Esophagus squamous epithelium (tissue), 5 donors: ENCODE measurements around the gene PWP1. TPM values are rescaled to one million over a fixed set of nuclear protein-coding genes. Genes with fewer than 3 reads are reported as not detected.

Experiments
- DNase-seq: peaks from one replicate; lab custom pipeline; 2025; lab: John Stamatoyannopoulos, UW
- H3K27ac ChIP-seq, 4 donors: fragments of 200-600 bp; sonication (generic); one replicate each; pipeline ENCODE4 v1.5.1; 2016 to 2019; ENCODE audit warnings: mild to moderate bottlenecking in 1 of 4
- H3K27me3 ChIP-seq, 4 donors: fragments of 200-600 bp; sonication (generic); 1 replicate in 3 of 4; 2 replicates in 1 of 4; pipeline versions ENCODE4 v1.5.1 to v1.6.0; 2017 to 2021; ENCODE audit warnings: antibody characterized with exemption in 1 of 4
- H3K36me3 ChIP-seq, 3 donors: fragments of 200-600 bp; sonication (generic); one replicate each; pipeline ENCODE4 v1.5.1; 2016 to 2019
- H3K4me1 ChIP-seq, 3 donors: fragments of 200-600 bp; sonication (generic); one replicate each; pipeline ENCODE4 v1.5.1; 2017 to 2019
- H3K4me3 ChIP-seq, 4 donors: fragments of 200-600 bp; sonication (generic); 1 replicate in 3 of 4; 2 replicates in 1 of 4; pipeline ENCODE4 v1.5.1; 2016 to 2019; ENCODE audit warnings: mild to moderate bottlenecking in 2 of 4, moderate library complexity in 1 of 4
- H3K9me3 ChIP-seq, 3 donors: fragments of 200-600 bp; sonication (generic); one replicate each; pipeline ENCODE4 v1.5.1; 2016 to 2019
- POLR2A ChIP-seq, 4 donors: fragments of 450-650 bp; IDR thresholded peaks; one replicate each; pipeline ENCODE4 v1.6.1; 2017; ENCODE audit warnings: antibody characterized with exemption in 4 of 4, mild to moderate bottlenecking in 4 of 4, moderate library complexity in 3 of 4
- WGBS, 2 donors: methylation state at CpG; one replicate each; pipeline ENCODE4 v1.1.5; 2018; 5-methylcytosine and 5-hydroxymethylcytosine counted together
- intact Hi-C: fragments of 100-400 bp; cut with DNase I; formaldehyde crosslinking; loops from one replicate; pipeline ENCODE4 v1.15.0; 2022
- total RNA-seq, 4 donors: library from RNA; depleted of rRNA; stranded (reverse); fragments of >200 nt; gene quantifications; one replicate each; pipeline ENCODE4 v1.1.0, GENCODE V29; 2016
- TF ChIP-seq, protein P1 (sequence below), 6 experiments: fragments of 450-650 bp in 4 of 6; fragments of 200-600 bp in 2 of 6; sonication (generic) in 2 of 6; IDR thresholded peaks; one replicate each; pipeline ENCODE4 v1.5.1; 2016 to 2019; ENCODE audit warnings: antibody characterized with exemption in 6 of 6, mild to moderate bottlenecking in 4 of 6, moderate library complexity in 4 of 6
- donor health status: DM: yes; HTN: yes; CAD: no.

Gene PWP1
- total RNA-seq, 4 donors from 2014 or later: 36.9 to 91.0 (median 48.7) TPM

DNA sequence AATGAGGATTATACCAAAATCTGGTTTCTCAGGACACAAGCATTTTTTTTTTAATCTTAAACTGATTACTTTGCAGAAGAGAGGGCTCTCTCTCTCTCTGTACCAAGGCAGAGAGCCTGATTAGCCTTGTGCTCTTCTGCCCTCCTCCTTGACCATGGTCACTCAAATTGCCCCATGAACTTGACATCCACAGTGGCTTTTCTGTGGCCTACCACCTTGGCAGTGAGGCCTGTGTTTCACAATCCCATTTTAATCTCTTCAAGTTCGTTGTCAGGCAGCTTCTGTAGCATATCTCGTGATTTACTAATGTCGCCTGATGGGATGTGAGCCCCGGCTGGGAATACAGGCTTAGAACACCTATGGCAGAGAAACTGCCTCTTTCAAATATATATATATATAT, 30.7 kb upstream of the PWP1 start:
- H3K27ac ChIP-seq: no peak overlapping the region
- no peak overlapping the region for H3K4me3 ChIP-seq
- 82 to 89% methylated on average over 4 of the region's 4 CpGs for WGBS, 2 donors
- H3K9me3 ChIP-seq: no peaks in the 10 kb centered on the region
- intact Hi-C loops: no loop called here
- H3K4me1 ChIP-seq: no peaks in the 10 kb centered on the region
- H3K27me3 ChIP-seq: no peaks in the 10 kb centered on the region
- peaks cover 0 to 80% (median 6%) of the 10 kb centered on the region in 3 donors for H3K36me3 ChIP-seq
- DNase-seq: no peak
- no peak for TF ChIP-seq POLR2A (IDR thresholded peaks at IDR 0.05)
- TF ChIP-seq, protein P1, sequence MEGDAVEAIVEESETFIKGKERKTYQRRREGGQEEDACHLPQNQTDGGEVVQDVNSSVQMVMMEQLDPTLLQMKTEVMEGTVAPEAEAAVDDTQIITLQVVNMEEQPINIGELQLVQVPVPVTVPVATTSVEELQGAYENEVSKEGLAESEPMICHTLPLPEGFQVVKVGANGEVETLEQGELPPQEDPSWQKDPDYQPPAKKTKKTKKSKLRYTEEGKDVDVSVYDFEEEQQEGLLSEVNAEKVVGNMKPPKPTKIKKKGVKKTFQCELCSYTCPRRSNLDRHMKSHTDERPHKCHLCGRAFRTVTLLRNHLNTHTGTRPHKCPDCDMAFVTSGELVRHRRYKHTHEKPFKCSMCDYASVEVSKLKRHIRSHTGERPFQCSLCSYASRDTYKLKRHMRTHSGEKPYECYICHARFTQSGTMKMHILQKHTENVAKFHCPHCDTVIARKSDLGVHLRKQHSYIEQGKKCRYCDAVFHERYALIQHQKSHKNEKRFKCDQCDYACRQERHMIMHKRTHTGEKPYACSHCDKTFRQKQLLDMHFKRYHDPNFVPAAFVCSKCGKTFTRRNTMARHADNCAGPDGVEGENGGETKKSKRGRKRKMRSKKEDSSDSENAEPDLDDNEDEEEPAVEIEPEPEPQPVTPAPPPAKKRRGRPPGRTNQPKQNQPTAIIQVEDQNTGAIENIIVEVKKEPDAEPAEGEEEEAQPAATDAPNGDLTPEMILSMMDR (IDR thresholded peaks at IDR 0.05): no peak

DNA sequence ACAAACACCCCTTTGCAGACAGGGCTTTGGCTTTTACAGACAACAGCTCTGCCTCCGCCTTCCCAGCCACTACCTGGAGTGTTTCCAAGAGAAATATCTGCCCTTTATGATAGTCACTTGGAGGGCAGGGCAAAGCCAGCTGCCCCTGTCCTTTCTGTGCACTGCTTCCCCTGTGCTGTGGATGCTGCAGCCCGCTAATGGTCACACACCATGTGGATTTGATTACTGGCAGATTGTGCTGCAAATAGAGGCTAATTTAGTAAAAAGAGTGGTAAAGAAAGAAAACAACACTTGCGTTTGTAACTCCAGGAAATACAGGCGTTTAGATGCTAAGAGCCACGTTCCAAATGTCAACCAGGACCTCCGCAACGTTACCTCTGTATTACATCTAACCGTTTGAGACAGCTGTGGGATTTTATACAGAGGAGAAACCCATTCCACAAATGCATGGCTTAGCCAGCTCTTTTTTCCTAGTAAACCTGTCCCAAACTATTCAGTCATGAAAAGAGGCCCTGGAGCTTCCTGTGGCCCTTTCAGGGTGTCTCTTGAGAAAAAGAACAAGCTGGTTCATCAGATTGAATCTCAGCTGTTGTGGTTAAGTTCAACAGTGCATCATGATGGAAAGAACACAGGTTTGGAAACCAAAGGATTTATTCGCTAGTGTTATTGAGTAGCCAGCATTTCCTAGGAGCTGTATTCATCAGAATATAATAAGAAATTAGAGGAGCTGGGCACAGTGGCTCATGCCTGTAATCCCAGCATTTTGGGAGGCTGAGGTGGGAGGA, 30.1 kb upstream of the PWP1 start:
- Histone ChIP-seq H3K27ac (no peak overlapping the region), H3K4me1 (no peaks in the 10 kb centered on the region), H3K36me3 (peaks cover 0 to 77% (median 6%) of the 10 kb centered on the region in 3 donors), H3K4me3 (no peak overlapping the region), H3K27me3 (no peaks in the 10 kb centered on the region), H3K9me3 (no peaks in the 10 kb centered on the region)
- DNase-seq: no peak
- intact Hi-C loops: no loop called here
- no peak for TF ChIP-seq POLR2A (IDR thresholded peaks at IDR 0.05)
- TF ChIP-seq, protein P1 (IDR thresholded peaks at IDR 0.05): no peak
- 88 to 92% methylated on average over 8 to 9 of the region's 9 CpGs for WGBS, 2 donors

DNA sequence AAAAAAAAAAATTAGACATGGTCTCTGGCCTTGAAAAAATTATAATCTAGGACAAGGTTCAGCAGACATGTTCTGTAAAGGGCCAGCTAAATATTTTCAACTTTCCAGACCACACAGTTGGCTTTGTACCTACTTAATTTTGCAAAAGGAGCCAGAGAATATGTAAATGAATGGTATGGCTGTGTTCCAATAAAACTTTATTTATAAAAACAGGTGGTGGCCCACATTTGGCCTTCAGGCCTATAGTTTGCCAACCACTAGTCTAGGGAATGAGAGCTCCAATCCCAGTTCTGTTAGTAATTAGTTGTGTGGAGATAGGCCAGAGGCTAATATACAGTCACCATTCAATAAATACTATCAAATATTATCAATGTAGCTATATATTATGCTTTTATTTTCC, 29.3 kb upstream of the PWP1 start:
- TF ChIP-seq, protein P1 (IDR thresholded peaks at IDR 0.05): no peak
- no peak for TF ChIP-seq POLR2A (IDR thresholded peaks at IDR 0.05)
- H3K4me3 ChIP-seq: no peak overlapping the region
- peaks cover 0 to 70% (median 6%) of the 10 kb centered on the region in 3 donors for H3K36me3 ChIP-seq
- H3K4me1 ChIP-seq: no peaks in the 10 kb centered on the region
- no peak overlapping the region for H3K27ac ChIP-seq
- intact Hi-C loops: no loop called here
- no peak for DNase-seq
- no peaks in the 10 kb centered on the region for H3K9me3 ChIP-seq
- no peaks in the 10 kb centered on the region for H3K27me3 ChIP-seq

DNA sequence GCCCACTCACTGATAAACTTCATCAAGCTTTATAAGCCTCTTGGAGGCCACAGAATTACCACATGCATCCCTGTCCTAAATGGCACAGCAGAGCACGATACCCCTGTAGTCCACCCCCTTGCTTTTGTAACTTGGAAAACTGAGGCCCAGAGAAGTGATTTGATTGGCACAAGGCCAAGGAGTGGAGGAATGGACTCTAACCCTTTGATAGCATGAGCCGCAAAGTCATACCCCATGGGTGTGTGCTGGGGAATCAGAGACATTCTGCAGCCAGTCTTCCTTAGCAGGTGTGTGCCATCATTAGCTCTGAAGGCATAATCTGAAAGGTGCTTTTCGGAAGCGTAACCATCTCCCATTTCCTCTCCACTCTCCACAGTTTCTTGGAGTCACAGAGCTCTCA, 28.5 kb upstream of the PWP1 start:
- no peaks in the 10 kb centered on the region for H3K9me3 ChIP-seq
- H3K27ac ChIP-seq: no peak overlapping the region
- H3K4me3 ChIP-seq: no peak overlapping the region
- DNase-seq: no peak
- H3K4me1 ChIP-seq: no peaks in the 10 kb centered on the region
- 89 to 94% methylated on average over 4 of the region's 4 CpGs for WGBS, 2 donors
- no peak for TF ChIP-seq POLR2A (IDR thresholded peaks at IDR 0.05)
- TF ChIP-seq, protein P1 (IDR thresholded peaks at IDR 0.05): no peak
- intact Hi-C loops: no loop called here
- H3K27me3 ChIP-seq: no peaks in the 10 kb centered on the region
- peaks cover 0 to 62% (median 0%) of the 10 kb centered on the region in 3 donors for H3K36me3 ChIP-seq

DNA sequence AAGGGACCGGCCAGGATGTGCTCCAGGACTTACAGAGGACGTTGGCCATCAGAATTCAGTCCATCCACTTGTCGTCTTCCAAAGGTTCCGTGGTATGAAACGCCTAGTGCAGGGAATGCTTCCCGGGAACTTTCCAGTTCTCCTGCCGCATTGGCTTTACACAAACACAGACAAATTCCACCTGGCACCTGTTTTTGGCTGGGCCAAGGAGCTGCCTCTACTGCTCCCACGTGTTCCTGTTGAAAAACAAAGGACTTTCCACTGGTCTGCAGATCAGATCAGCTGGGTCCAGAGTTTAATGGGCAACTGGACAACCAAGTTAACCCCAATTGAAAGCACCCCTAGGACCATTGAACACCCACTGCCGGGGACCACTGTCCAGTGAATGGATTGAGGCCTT, 28.0 kb upstream of the PWP1 start:
- H3K9me3 ChIP-seq: no peaks in the 10 kb centered on the region
- H3K4me3 ChIP-seq: no peak overlapping the region
- no peak for TF ChIP-seq POLR2A (IDR thresholded peaks at IDR 0.05)
- TF ChIP-seq, protein P1 (IDR thresholded peaks at IDR 0.05): no peak
- no peaks in the 10 kb centered on the region for H3K27me3 ChIP-seq
- no peaks in the 10 kb centered on the region for H3K4me1 ChIP-seq
- intact Hi-C loops: no loop called here
- H3K36me3 ChIP-seq: peaks cover 0 to 57% (median 0%) of the 10 kb centered on the region in 3 donors
- no peak overlapping the region for H3K27ac ChIP-seq
- DNase-seq: no peak
- 88 to 91% methylated on average over 8 of the region's 9 CpGs for WGBS, 2 donors
